ENCODE measurements around the gene EPN2. TPM values are rescaled to one million over a fixed set of nuclear protein-coding genes. Genes with fewer than 3 reads are reported as not detected.

EPN2 gene
- total and polyA plus RNA-seq, 10 of the 15 experiments (the other 5 are each of a cell fraction or from before 2014, with no cell fraction given): 0.26 to 8.4 (median 4.7) TPM

DNA sequence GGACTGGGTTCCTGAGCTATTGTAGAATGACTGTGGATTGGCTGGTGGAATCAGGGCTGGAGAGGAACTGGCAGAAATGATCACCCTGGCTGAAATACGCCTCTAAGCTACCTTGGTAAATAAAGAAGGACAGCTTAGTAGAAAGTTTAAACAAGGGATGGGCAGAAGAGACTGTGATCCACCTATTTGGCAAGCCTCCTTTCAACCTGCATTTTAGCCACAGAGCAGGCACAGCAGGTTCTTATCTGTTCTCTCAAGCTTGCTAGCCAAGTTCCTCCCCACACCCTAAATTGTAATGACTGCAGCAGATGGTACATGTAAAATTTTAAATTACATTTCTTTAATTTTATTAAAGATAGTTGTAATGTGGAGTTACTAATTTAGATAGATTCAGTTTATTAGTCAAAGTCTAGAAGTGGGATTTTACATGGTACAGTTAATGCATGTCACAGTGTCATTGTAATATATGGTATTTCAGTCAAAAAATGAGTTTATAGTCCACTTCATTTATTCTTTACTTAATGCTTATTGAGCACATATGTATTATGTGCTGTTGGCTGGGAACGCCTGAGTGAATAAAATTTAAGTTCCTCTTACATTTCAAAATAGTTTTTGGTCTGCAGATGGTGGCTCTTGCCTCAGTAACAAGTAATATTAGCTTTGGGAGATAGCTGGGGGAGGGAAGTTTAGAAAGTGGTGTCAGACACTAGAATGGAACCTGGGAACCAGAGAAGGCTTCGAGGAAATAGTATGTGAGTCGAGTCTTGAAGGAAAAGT is 11.2 kb downstream of the EPN2 start:
- Histone ChIP-seq H3K9ac (ENCODE audit: control insufficient read depth, insufficient read depth, low read length) (no peak overlapping the region), H3K4me1 (ENCODE audit: control insufficient read depth, insufficient read depth, low read length) (no peaks in the 10 kb centered on the region), H3K9me3 (replicated peaks; ENCODE audit: control insufficient read depth, insufficient read depth, low read length) (no peaks in the 10 kb centered on the region), H3K36me3 (ENCODE audit: control insufficient read depth in 2 of 2, insufficient read depth in 2 of 2, low read length in 1 of 2) (no peaks in the 10 kb centered on the region), H4K20me1 (ENCODE audit: control insufficient read depth, insufficient read depth) (no peaks in the 10 kb centered on the region; the same call in 1 of the 2 replicates), H3K4me2 (ENCODE audit: control insufficient read depth, insufficient read depth) (no peak overlapping the region), H3K27me3 (replicated peaks in 1 of 2; ENCODE audit: control insufficient read depth in 2 of 2, insufficient read depth in 2 of 2, low read length in 1 of 2) (no peaks in the 10 kb centered on the region; a peak in 2 of 4 replicates), H3K4me3 (no peak overlapping the region), H2AFZ (ENCODE audit: control insufficient read depth, low read depth, low read length) (no peak overlapping the region), H3K79me2 (ENCODE audit: control insufficient read depth, insufficient read depth, low read length) (no peaks in the 10 kb centered on the region), H3K27ac (ENCODE audit: control insufficient read depth, insufficient read depth) (no peak overlapping the region)
- 19% methylated on average over 4 of the region's 4 CpGs for WGBS (ENCODE audit: insufficient coverage, insufficient replicate concordance, low lambda C conversion rate, missing lambda C conversion rate)
- in situ Hi-C loops (cut with MboI) (no loop called here), intact Hi-C loops (cut with micrococcal nuclease; ENCODE audit: unreplicated experiment) (no loop called here)
- POLR2A ChIA-PET: no interaction called here
- TF ChIP-seq SRF (IDR thresholded peaks at IDR 0.05; ENCODE audit: low read depth in 2 of 2, low read length in 2 of 2) (no peak), GATAD2B (conservative IDR thresholded peaks at IDR 0.05; ENCODE audit: low read depth) (no peak), EP300 (IDR thresholded peaks at IDR 0.05; ENCODE audit: borderline replicate concordance in 1 of 2, control insufficient read depth in 1 of 2, low read depth in 2 of 2, low read length in 2 of 2) (no peak), LARP7 (IDR thresholded peaks at IDR 0.05) (no peak)
- TF ChIP-seq, protein P1, sequence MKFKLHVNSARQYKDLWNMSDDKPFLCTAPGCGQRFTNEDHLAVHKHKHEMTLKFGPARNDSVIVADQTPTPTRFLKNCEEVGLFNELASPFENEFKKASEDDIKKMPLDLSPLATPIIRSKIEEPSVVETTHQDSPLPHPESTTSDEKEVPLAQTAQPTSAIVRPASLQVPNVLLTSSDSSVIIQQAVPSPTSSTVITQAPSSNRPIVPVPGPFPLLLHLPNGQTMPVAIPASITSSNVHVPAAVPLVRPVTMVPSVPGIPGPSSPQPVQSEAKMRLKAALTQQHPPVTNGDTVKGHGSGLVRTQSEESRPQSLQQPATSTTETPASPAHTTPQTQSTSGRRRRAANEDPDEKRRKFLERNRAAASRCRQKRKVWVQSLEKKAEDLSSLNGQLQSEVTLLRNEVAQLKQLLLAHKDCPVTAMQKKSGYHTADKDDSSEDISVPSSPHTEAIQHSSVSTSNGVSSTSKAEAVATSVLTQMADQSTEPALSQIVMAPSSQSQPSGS (IDR thresholded peaks at IDR 0.05; ENCODE audit: low read length): no peak
- CTCF ChIA-PET: interaction anchor here (0.6 to 1.5 kb wide), 3 partner anchors 10 to 90 kb away, joined by 3 to 5 read pairs (median 4); no protein-coding TSS in a partner anchor
- no TSS peak for BruUV-seq (replicated peaks)
- DNase-seq (ENCODE audit: low read depth, low spot score) (no peak), FAIRE-seq (no peak), ATAC-seq (no peak)
- RAD21 ChIA-PET (ENCODE audit: unreplicated experiment): no interaction called here
- SMC1A ChIA-PET (ENCODE audit: uncharacterized antibody, unreplicated experiment): interaction anchor here (0.9 to 1.0 kb wide), 2 partner anchors 20 to 58 kb away, joined by 3 to 4 read pairs; no protein-coding TSS in a partner anchor

Measured in GM12878 (cell line).